GM19193 (cell line): ENCODE data around the gene CRYBB1.

Experiments
- POLR2A ChIP-seq: IDR thresholded peaks from 4 replicates; pipeline ENCODE4 v1.6.1; 2011; ENCODE audit not compliant: insufficient read depth, insufficient read length; ENCODE audit errors: extremely low read depth

Gene CRYBB1

GRCh38 chr22:26564672-26565071 lies 53.2 kb downstream of the CRYBB1 start:
- TF ChIP-seq POLR2A = no peak

GRCh38 chr22:26564181-26564580 lies 53.6 kb downstream of the CRYBB1 start:
- TF ChIP-seq POLR2A = no peak

GRCh38 chr22:26563022-26563421 lies 54.8 kb downstream of the CRYBB1 start:
- no peak for TF ChIP-seq POLR2A

GRCh38 chr22:26561756-26562417 lies 55.9 kb downstream of the CRYBB1 start:
- TF ChIP-seq POLR2A = no peak

- no peak for TF ChIP-seq POLR2A
Measured at GRCh38 chr22:26559961-26560575, 57.8 kb downstream of the CRYBB1 start.

GRCh38 chr22:26558248-26558895 lies 59.5 kb downstream of the CRYBB1 start:
- no peak for TF ChIP-seq POLR2A

- no peak for TF ChIP-seq POLR2A
Measured at GRCh38 chr22:26556904-26557303, 60.9 kb downstream of the CRYBB1 start.

- TF ChIP-seq POLR2A = no peak
Measured at GRCh38 chr22:26555478-26555877, 62.3 kb downstream of the CRYBB1 start.

- no peak for TF ChIP-seq POLR2A
Measured at GRCh38 chr22:26554956-26555355, 62.9 kb downstream of the CRYBB1 start.

GRCh38 chr22:26553056-26553752 lies 64.6 kb downstream of the CRYBB1 start:
- TF ChIP-seq POLR2A = no peak

GRCh38 chr22:26552466-26552865 lies 65.4 kb downstream of the CRYBB1 start:
- no peak for TF ChIP-seq POLR2A

GRCh38 chr22:26551568-26551967 lies 66.3 kb downstream of the CRYBB1 start:
- TF ChIP-seq POLR2A = no peak

GRCh38 chr22:26550498-26551033 lies 67.3 kb downstream of the CRYBB1 start:
- no peak for TF ChIP-seq POLR2A

- no peak for TF ChIP-seq POLR2A
Measured at GRCh38 chr22:26549902-26550497, 67.8 kb downstream of the CRYBB1 start.
